Measurements from ENCODE around the gene SPHK2. TPM values are rescaled to one million over a fixed set of nuclear protein-coding genes. Genes with fewer than 3 reads are reported as not detected.

The SPHK2 gene
- total and polyA plus RNA-seq, 11 donors = 5.6 to 13.1 (median 9.5) TPM

DNA sequence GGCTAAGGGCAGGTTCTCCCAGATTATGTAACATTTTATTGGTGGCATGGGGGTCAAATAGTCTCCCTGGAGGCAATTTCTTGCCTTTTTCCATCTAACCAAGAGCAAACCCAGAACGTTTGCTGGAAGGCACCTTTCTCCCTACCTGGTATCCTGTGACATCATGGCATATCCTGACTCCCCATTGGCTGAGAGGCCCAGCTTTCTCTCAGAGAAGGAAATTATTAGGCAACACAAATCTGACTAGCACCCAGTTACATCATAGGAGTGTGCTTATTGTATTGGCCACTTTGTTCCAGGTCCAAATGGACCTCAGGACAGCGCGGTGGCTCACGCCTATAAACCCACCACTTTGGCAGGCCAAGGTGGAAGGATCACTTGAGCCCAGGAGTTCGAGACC lies 40.5 kb downstream of the SPHK2 start:
- peaks cover 0 to 15% (median 7%) of the 10 kb centered on the region in 12 donors for H3K4me1 ChIP-seq
- intact Hi-C loops (cut with DNase I) = no loop called here
- no peak for TF ChIP-seq POLR2A (IDR thresholded peaks at IDR 0.05)
- TF ChIP-seq, protein P1, sequence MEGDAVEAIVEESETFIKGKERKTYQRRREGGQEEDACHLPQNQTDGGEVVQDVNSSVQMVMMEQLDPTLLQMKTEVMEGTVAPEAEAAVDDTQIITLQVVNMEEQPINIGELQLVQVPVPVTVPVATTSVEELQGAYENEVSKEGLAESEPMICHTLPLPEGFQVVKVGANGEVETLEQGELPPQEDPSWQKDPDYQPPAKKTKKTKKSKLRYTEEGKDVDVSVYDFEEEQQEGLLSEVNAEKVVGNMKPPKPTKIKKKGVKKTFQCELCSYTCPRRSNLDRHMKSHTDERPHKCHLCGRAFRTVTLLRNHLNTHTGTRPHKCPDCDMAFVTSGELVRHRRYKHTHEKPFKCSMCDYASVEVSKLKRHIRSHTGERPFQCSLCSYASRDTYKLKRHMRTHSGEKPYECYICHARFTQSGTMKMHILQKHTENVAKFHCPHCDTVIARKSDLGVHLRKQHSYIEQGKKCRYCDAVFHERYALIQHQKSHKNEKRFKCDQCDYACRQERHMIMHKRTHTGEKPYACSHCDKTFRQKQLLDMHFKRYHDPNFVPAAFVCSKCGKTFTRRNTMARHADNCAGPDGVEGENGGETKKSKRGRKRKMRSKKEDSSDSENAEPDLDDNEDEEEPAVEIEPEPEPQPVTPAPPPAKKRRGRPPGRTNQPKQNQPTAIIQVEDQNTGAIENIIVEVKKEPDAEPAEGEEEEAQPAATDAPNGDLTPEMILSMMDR (IDR thresholded peaks at IDR 0.05) = no peak
- no peak for DNase-seq
- H3K9me3 ChIP-seq = no peaks in the 10 kb centered on the region
- 79 to 84% (median 84%) methylated on average over 5 of the region's 5 CpGs for WGBS, 4 donors
- H3K36me3 ChIP-seq = no peaks in the 10 kb centered on the region
- no peak overlapping the region for H3K27ac ChIP-seq
- no peak overlapping the region for H3K4me3 ChIP-seq
- ATAC-seq = no peak
- H3K27me3 ChIP-seq = no peaks in the 10 kb centered on the region

DNA sequence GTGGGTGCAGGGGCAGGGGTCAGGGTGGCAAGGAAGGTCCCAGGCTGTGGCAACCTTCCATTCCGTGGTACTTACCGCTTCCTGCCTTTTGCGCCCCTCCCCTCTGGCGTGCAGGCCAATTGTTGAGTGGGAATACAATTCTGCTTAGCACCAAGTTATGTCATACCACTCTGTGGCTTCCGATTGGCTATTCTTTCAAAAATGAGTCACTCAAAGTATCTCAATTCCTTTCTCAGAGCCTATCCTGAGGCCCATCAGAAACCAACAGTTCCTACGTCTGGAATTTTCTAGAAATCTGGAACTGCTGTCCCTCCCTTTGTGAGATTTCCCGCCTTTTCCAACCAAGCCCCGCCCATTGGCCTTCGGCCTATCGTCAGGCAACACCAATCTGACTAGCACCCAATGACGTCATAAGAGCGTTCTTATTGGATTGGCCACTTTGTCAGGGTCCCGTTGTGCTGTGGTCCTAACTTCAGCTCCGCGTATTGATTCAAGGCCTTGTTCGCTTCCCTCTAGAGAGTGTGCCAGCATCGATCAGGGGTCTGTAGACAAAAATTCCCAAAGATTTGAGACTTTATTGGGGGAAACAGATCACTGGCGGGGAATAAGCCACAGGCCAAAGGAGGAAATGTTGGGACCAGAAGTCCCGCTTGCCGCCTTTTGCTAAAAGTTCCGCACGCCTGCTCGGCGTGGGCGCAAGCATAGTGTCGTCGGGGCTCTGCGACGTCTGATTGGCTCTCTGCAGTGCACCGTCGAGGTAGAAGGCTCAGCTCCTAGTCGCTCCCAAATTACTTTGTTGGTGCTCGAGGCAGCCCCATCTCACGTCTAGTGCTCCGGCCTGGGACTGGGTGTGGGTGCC lies 41.8 kb downstream of the SPHK2 start:
- no peak for TF ChIP-seq POLR2A (IDR thresholded peaks at IDR 0.05)
- TF ChIP-seq, protein P1 (IDR thresholded peaks at IDR 0.05) = no peak
- Histone ChIP-seq H3K27me3 (no peaks in the 10 kb centered on the region), H3K36me3 (no peaks in the 10 kb centered on the region), H3K4me1 (peaks cover 0 to 15% (median 7%) of the 10 kb centered on the region in 12 donors), H3K27ac (peak overlapping the region in 11 of 12 donors; percentile 14 to 73 (median 47)), H3K9me3 (no peaks in the 10 kb centered on the region), H3K4me3 (peak overlapping the region in 4 of 12 donors; percentile 0 to 31 (median 14))
- 55 to 65% (median 63%) methylated on average over 35 of the region's 35 CpGs for WGBS, 4 donors
- ATAC-seq (peak; percentile 89 to 96 (median 92)), DNase-seq (peak; percentile 89 to 92 (median 90))
- intact Hi-C loops (cut with DNase I) = no loop called here

DNA sequence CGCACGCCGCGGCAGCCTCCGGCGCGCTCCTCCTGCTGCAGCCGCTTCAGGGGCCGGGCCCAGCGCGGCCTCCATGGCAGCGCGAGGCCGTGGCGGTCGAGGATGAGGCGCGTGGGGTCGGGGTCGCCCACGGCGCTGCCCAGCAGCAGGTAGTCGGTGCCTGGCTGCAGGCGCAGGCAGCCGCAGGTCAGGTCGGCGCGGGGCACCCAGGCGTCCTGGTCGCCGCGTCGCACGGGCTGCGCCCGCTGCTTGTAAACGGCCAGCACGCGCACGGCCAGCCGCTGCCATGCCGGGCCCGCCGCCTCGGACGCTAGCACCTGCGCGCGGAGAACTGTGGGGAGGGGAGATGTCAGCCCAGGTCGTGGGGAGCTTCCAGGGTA lies 42.4 kb downstream of the SPHK2 start:
- no peak overlapping the region for H3K27ac ChIP-seq
- intact Hi-C loops (cut with DNase I) = no loop called here
- H3K4me3 ChIP-seq = no peak overlapping the region
- TF ChIP-seq POLR2A (IDR thresholded peaks at IDR 0.05) = no peak
- TF ChIP-seq, protein P1 (IDR thresholded peaks at IDR 0.05) = no peak
- H3K36me3 ChIP-seq = no peaks in the 10 kb centered on the region
- no peaks in the 10 kb centered on the region for H3K9me3 ChIP-seq
- DNase-seq (no peak), ATAC-seq (no peak)
- WGBS, 4 donors = 90 to 95% (median 93%) methylated on average over 43 to 50 of the region's 50 CpGs
- H3K27me3 ChIP-seq = no peaks in the 10 kb centered on the region
- H3K4me1 ChIP-seq = peaks cover 0 to 15% (median 7%) of the 10 kb centered on the region in 12 donors

DNA sequence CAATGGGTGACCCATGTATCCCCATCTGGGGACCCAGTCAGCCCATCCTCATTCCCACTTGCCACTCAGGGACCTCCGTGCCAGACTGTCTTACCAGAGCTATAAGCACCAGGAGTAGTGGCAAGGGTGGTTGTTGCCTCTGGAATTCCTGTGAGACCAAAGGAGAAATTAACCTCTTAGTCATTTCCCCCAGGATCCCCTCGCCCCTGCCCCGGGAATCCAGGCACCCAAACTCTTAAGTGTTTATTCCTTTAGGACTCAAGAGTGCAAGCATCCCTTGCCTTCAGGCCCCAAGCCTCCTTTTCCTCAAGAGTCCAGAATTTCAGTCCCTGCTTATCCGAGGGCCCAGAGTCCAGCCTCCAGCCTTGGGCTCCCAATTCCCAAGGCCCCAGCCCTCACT lies 44.4 kb downstream of the SPHK2 start:
- 91 to 95% (median 92%) methylated on average over 4 of the region's 4 CpGs for WGBS, 4 donors
- no peaks in the 10 kb centered on the region for H3K27me3 ChIP-seq
- no peak overlapping the region for H3K4me3 ChIP-seq
- no peak for DNase-seq
- no peaks in the 10 kb centered on the region for H3K36me3 ChIP-seq
- TF ChIP-seq POLR2A (IDR thresholded peaks at IDR 0.05) = no peak
- TF ChIP-seq, protein P1 (IDR thresholded peaks at IDR 0.05) = no peak
- peaks cover 0 to 15% (median 7%) of the 10 kb centered on the region in 12 donors for H3K4me1 ChIP-seq
- intact Hi-C loops (cut with DNase I) = no loop called here
- no peak overlapping the region for H3K27ac ChIP-seq
- no peaks in the 10 kb centered on the region for H3K9me3 ChIP-seq
- no peak for ATAC-seq
